Left lobe of liver (tissue), 2 donors: Measurements from ENCODE around the gene SPTBN2. TPM values are rescaled to one million over a fixed set of nuclear protein-coding genes. Genes with fewer than 3 reads are reported as not detected.

ENCODE experiments used
- ATAC-seq: fragments of 200-7000 bp; cut with Tn5 transposase; one replicate; pipeline ENCODE4 v1.9.1; 2020; ENCODE audit warnings: mild to moderate bottlenecking, moderate library complexity
- DNase-seq: peaks from one replicate; pipeline ENCODE4 v3.0.0-alpha.2; 2020; ENCODE audit warnings: low spot score
- total RNA-seq: library from RNA; stranded (reverse); gene quantifications from one replicate; pipeline ENCODE4 v1.2.1, GENCODE V29; 2021
- donor health status: DM: no; HTN: no; CAD: no; lungs with moderate emphysema.
- donor health status: DM: no; HTN: yes; CAD: no.

Gene SPTBN2
- total RNA-seq, 1 donor from 2014 or later: 55.1 TPM

GRCh38 chr11:66686801-66687750, 41.9 kb downstream of the SPTBN2 start:
- DNase-seq (no peak), ATAC-seq (no peak)

- ATAC-seq (no peak), DNase-seq (no peak)
Observed at GRCh38 chr11:66686100-66686785, 42.8 kb downstream of the SPTBN2 start.

- no peak for ATAC-seq
- no peak for DNase-seq
Observed at GRCh38 chr11:66685276-66686099, 43.5 kb downstream of the SPTBN2 start.

- ATAC-seq (no peak), DNase-seq (no peak)
Observed at GRCh38 chr11:66684635-66685034, 44.4 kb downstream of the SPTBN2 start.

- no peak for ATAC-seq
- DNase-seq: no peak
Observed at GRCh38 chr11:66683877-66684276, 45.1 kb downstream of the SPTBN2 start.

GRCh38 chr11:66680966-66681645, 47.9 kb downstream of the SPTBN2 start:
- no peak for ATAC-seq
- DNase-seq: no peak

- DNase-seq: peak; percentile 96
- ATAC-seq: peak; percentile 93
Observed at GRCh38 chr11:66677599-66678375, 51.2 kb downstream of the SPTBN2 start, which contains the start of gene RBM4B. TSS of gene RBM4B (minus strand) at chr11:66677887. CDS start at chr11:66677079, 808 bp downstream.

GRCh38 chr11:66676931-66677598, 52.0 kb downstream of the SPTBN2 start:
- ATAC-seq: no peak
- no peak for DNase-seq

- ATAC-seq (no peak), DNase-seq (no peak)
Observed at GRCh38 chr11:66676282-66676919, 52.6 kb downstream of the SPTBN2 start.

- DNase-seq (no peak), ATAC-seq (no peak)
Observed at GRCh38 chr11:66674964-66675602, 53.9 kb downstream of the SPTBN2 start.

GRCh38 chr11:66670816-66671215, 58.2 kb downstream of the SPTBN2 start:
- peak; percentile 73 for ATAC-seq
- DNase-seq: no peak

- peak; percentile 63 for ATAC-seq
Observed at GRCh38 chr11:66665369-66665768, 63.6 kb downstream of the SPTBN2 start.

GRCh38 chr11:66663741-66664296, 65.2 kb downstream of the SPTBN2 start:
- ATAC-seq: no peak
- DNase-seq: no peak

More at GRCh38 chr11:66665369-66665768, 63.6 kb downstream of the SPTBN2 start:
- DNase-seq: no peak

GRCh38 chr11:66659763-66660162, 69.3 kb downstream of the SPTBN2 start:
- ATAC-seq: no peak
- no peak for DNase-seq

GRCh38 chr11:66653123-66653522, 75.9 kb downstream of the SPTBN2 start:
- ATAC-seq (no peak), DNase-seq (no peak)

GRCh38 chr11:66652651-66653050, 76.4 kb downstream of the SPTBN2 start:
- no peak for DNase-seq
- ATAC-seq: peak; percentile 15

GRCh38 chr11:66651016-66651415, 78.0 kb downstream of the SPTBN2 start:
- peak; percentile 17 for ATAC-seq
- no peak for DNase-seq

- ATAC-seq: no peak
Observed at GRCh38 chr11:66649903-66650302, 79.1 kb downstream of the SPTBN2 start.

More at GRCh38 chr11:66649903-66650302, 79.1 kb downstream of the SPTBN2 start:
- DNase-seq: no peak
